ENCODE data around the gene SPG7. TPM values are rescaled to one million over a fixed set of nuclear protein-coding genes. Genes with fewer than 3 reads are reported as not detected.

The SPG7 gene
- total RNA-seq, 2 donors from 2014 or later, result 214 to 333 TPM

- peaks cover 3% of the 10 kb centered on the region for H3K36me3 ChIP-seq
- no peak overlapping the region for H3K4me3 ChIP-seq
- no peaks in the 10 kb centered on the region for H3K27me3 ChIP-seq (replicated peaks; ENCODE audit: insufficient read depth)
- DNase-seq (ENCODE audit: low spot score) (no peak), ATAC-seq (ENCODE audit: insufficient number of reproducible peaks, low FRiP score, low read depth) (no peak)
- H3K27ac ChIP-seq, result no peak overlapping the region
- no peak for TF ChIP-seq CTCF (IDR thresholded peaks at IDR 0.05)
- peaks cover 10 to 21% of the 10 kb centered on the region in 2 donors for H3K4me1 ChIP-seq (ENCODE audit: control insufficient read depth in 1 of 2, low read depth in 2 of 2)
- no peaks in the 10 kb centered on the region for H3K9me3 ChIP-seq
Measured at GRCh38 chr16:89502081-89502843, 5.9 kb upstream of the SPG7 start.

GRCh38 chr16:89504091-89504490 lies 4.1 kb upstream of the SPG7 start:
- no peak overlapping the region for H3K4me3 ChIP-seq
- no peaks in the 10 kb centered on the region for H3K9me3 ChIP-seq
- no peak overlapping the region for H3K27ac ChIP-seq
- peaks cover 15 to 28% of the 10 kb centered on the region in 2 donors for H3K4me1 ChIP-seq (ENCODE audit: control insufficient read depth in 1 of 2, low read depth in 2 of 2)
- no peaks in the 10 kb centered on the region for H3K36me3 ChIP-seq
- DNase-seq (ENCODE audit: low spot score) (no peak), ATAC-seq (ENCODE audit: insufficient number of reproducible peaks, low FRiP score, low read depth) (no peak)
- TF ChIP-seq CTCF (IDR thresholded peaks at IDR 0.05), result no peak
- no peaks in the 10 kb centered on the region for H3K27me3 ChIP-seq (replicated peaks; ENCODE audit: insufficient read depth)

- no peaks in the 10 kb centered on the region for H3K9me3 ChIP-seq
- peak overlapping the region; percentile 33 to 43 for H3K27ac ChIP-seq
- H3K4me1 ChIP-seq (ENCODE audit: control insufficient read depth in 1 of 2, low read depth in 2 of 2), result peaks cover 18 to 38% of the 10 kb centered on the region in 2 donors
- ATAC-seq (ENCODE audit: insufficient number of reproducible peaks, low FRiP score, low read depth) (peak; percentile 21), DNase-seq (ENCODE audit: low spot score) (peak; percentile 74)
- peak overlapping the region; percentile 90 for H3K4me3 ChIP-seq
- TF ChIP-seq CTCF (IDR thresholded peaks at IDR 0.05), result no peak
- H3K36me3 ChIP-seq, result no peaks in the 10 kb centered on the region
- H3K27me3 ChIP-seq (replicated peaks; ENCODE audit: insufficient read depth), result no peaks in the 10 kb centered on the region
Measured at GRCh38 chr16:89505204-89506112, 2.7 kb upstream of the SPG7 start.

- Histone ChIP-seq H3K27ac (peak overlapping the region in 1 of 2 donors; percentile 11), H3K9me3 (no peaks in the 10 kb centered on the region), H3K4me3 (peak overlapping the region; percentile 90), H3K27me3 (replicated peaks; ENCODE audit: insufficient read depth) (no peaks in the 10 kb centered on the region), H3K4me1 (ENCODE audit: control insufficient read depth in 1 of 2, low read depth in 2 of 2) (peaks cover 18 to 38% of the 10 kb centered on the region in 2 donors), H3K36me3 (peaks cover 6% of the 10 kb centered on the region)
- ATAC-seq (ENCODE audit: insufficient number of reproducible peaks, low FRiP score, low read depth), result no peak
- no peak for DNase-seq (ENCODE audit: low spot score)
- no peak for TF ChIP-seq CTCF (IDR thresholded peaks at IDR 0.05)
Measured at GRCh38 chr16:89506113-89506504, 2.1 kb upstream of the SPG7 start.

GRCh38 chr16:89506791-89507191 lies 1.4 kb upstream of the SPG7 start:
- DNase-seq (ENCODE audit: low spot score), result no peak
- no peaks in the 10 kb centered on the region for H3K27me3 ChIP-seq (replicated peaks; ENCODE audit: insufficient read depth)
- no peak for TF ChIP-seq CTCF (IDR thresholded peaks at IDR 0.05)
- peaks cover 18 to 38% of the 10 kb centered on the region in 2 donors for H3K4me1 ChIP-seq (ENCODE audit: control insufficient read depth in 1 of 2, low read depth in 2 of 2)
- H3K36me3 ChIP-seq, result peaks cover 11% of the 10 kb centered on the region
- H3K27ac ChIP-seq, result peak overlapping the region in 1 of 2 donors; percentile 78
- H3K4me3 ChIP-seq, result peak overlapping the region; percentile 90
- no peak for ATAC-seq (ENCODE audit: insufficient number of reproducible peaks, low FRiP score, low read depth)
- H3K9me3 ChIP-seq, result no peaks in the 10 kb centered on the region
